GM19023 (cell line): Measurements from ENCODE around the gene CDC42EP5.

Experiments
- ATAC-seq: cut with Tn5 transposase; IDR thresholded peaks from one replicate; pipeline ENCODE4 v1.9.1; 2021; ENCODE audit warnings: mild to moderate bottlenecking, moderate library complexity; ENCODE audit not compliant: unreplicated experiment

CDC42EP5 gene

GRCh38 chr19:54462655-54463530, 10.2 kb downstream of the CDC42EP5 start:
- ATAC-seq: peak; percentile 10

GRCh38 chr19:54462047-54462654, 10.9 kb downstream of the CDC42EP5 start:
- no peak for ATAC-seq

DNA sequence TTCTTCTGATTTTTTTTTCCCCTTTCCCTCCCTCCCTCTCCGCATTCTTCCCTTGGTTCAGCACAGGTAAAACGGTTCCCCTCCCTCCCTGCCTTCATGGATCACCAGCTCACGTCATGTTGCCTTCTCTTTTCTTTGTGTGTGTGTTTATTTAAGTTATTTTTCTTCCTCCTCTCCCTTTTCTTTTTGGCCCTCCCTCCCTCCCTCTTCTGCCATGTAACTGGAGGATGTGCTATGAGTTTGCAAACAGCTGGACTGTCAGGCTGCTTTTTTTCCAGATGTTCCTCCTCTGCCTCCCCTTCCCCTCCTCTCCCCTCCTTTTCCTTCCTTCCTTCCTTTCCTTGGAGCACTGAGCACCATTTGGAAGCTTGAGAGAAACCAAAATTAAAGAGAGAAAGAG, 11.5 kb downstream of the CDC42EP5 start:
- no peak for ATAC-seq

DNA sequence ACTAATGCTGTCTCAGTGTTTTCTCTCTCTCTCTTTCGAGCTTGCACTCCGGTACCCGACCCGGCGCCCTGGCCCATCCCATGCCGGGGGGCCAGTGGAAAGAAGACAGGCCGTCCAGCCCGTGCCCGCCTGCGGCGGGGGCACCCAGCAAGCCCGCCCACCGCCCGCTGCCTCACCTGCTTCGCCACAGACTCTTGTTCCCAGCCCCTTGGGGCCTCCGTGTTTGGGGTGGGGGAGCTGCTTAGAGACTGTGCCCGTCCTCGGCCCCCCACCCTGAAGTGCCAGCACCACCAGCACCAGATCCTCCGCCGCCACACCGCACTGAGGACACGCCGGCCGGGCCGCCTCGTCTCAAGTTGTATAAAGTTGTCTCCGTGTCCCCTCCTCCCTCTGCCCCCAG, 11.9 kb downstream of the CDC42EP5 start:
- no peak for ATAC-seq

- no peak for ATAC-seq
Observed at GRCh38 chr19:54460230-54461005, 12.7 kb downstream of the CDC42EP5 start.

GRCh38 chr19:54459282-54460229, 13.5 kb downstream of the CDC42EP5 start:
- no peak for ATAC-seq

GRCh38 chr19:54458648-54459281, 14.3 kb downstream of the CDC42EP5 start:
- ATAC-seq: no peak

- no peak for ATAC-seq
Observed at GRCh38 chr19:54457773-54458647, 15.1 kb downstream of the CDC42EP5 start.

GRCh38 chr19:54456423-54457373, 16.4 kb downstream of the CDC42EP5 start:
- no peak for ATAC-seq

GRCh38 chr19:54455786-54456422, 17.2 kb downstream of the CDC42EP5 start:
- no peak for ATAC-seq

DNA sequence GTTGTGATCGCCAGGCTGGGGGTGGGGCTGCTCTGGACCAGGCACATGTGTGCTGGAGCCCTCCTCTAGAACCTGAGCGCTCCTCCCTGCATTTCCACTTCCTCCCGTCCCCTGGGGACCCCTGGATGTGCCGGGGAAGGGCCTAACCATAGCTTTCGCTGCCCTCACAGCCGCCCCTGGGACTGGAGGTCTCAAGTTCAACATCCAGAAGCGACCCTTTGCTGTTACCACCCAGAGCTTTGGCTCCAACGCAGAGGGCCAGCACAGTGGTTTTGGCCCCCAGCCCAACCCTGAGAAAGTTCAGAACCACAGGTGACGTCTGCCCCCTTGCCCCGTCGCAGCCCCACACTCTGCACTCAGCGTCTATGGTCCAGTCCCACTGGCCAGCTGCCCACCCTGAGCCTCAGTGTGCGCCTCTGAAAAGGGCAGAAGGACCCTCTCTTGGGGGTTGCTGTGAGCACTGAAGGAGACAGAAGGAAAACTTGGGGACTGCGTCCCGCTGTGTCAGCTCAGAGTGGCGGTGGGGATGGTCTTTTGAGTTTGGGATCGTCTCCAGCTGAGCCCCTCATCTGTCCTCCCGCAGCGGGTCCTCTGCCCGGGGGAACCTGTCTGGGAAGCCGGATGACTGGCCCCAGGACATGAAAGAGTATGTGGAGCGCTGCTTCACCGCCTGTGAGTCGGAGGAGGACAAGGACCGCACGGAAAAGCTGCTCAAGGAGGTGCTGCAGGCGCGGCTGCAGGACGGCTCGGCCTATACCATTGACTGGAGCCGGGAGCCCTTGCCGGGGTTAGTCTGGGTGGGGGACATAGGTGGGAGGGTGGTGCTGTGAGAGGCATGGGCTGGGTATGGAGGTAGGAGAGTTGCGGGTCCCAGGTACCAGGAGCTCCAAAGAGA, 18.1 kb downstream of the CDC42EP5 start:
- no peak for ATAC-seq

GRCh38 chr19:54453921-54454780, 18.9 kb downstream of the CDC42EP5 start:
- no peak for ATAC-seq

DNA sequence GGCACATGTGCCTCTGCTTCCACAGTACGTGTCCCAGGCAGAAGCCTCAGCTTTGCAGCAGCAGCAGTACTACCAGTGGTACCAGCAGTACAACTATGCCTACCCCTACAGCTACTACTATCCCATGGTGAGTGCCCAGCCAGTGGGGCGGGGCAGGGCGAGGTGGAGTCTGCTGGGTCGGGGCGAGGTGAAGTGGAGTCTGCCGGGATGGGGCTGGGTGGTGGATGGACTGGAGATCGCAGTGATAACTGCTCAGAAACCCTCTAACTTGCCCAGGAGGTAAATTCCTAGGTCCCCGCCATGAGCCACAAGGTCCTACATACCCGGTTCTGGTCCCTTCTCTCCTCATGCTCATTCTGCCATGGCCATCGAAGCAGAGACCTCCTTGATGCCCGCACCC, 20.5 kb downstream of the CDC42EP5 start:
- no peak for ATAC-seq

DNA sequence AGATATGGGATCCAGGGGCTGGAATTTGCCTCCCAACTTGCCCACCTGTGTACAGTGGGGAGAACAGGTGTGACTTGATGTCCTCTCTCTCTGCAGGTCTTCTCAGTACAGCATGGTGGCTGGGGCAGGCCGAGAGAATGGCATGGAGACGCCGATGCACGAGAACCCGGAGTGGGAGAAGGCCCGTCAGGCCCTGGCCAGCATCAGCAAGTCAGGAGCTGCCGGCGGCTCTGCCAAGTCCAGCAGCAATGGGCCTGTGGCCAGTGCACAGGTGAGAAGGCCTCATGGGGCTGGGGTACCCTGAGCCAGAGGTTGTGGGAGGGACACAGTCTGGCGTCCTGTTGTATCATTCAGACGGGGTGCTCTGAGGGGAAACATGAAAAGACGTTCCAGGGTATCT, 21.1 kb downstream of the CDC42EP5 start:
- ATAC-seq: no peak

DNA sequence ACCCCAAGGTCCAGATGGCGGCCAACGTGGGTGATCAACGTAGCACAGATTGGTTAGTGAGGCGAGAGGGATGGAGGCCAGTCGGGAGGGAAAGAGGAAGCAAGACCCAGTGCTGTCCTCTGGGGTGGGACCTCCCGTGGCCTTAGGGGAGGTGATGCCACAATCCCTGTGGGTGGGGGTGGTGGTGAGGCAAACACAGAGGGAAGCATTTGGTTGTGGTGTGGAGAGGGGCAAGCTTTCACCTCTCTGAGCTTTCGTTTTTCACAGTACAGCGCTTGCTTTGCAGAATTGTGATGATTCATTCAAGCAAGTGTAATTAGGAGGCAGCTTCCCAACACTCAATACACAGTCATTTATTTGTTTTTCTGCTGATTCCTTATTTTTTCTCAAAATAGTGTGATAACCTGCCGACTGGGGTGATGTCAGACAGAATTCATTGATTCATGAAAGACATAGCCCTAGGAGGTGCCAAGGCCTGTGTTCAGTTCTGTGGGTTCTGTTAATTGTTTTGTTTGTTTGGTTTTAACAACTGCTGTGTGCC, 21.7 kb downstream of the CDC42EP5 start:
- no peak for ATAC-seq
